K562 (cell line): ENCODE results near the gene RASIP1. TPM values are rescaled to one million over a fixed set of nuclear protein-coding genes. Genes with fewer than 3 reads are reported as not detected.

ENCODE experiments used
- BRD4 ChIP-seq: fragments of 200-600 bp; sonication (generic); IDR thresholded peaks from 2 replicates; pipeline ENCODE4 v1.6.1; 2017; ENCODE audit warnings: inconsistent platforms
- ESRRB ChIP-seq: fragments of 250-450 bp; sonication (Bioruptor Pico); IDR thresholded peaks from 2 replicates; pipeline ENCODE4 v1.5.0; 2020; ENCODE audit warnings: mild to moderate bottlenecking, moderate library complexity, borderline replicate concordance
- ETS2 ChIP-seq: IDR thresholded peaks from 2 replicates; pipeline ENCODE4 v1.6.1; 2016; ENCODE audit warnings: borderline replicate concordance, missing genetic modification characterization, mild to moderate bottlenecking, moderate library complexity, missing compliant biosample characterization; ENCODE audit not compliant: poor library complexity, severe bottlenecking
- JUNB ChIP-seq: fragments of 450-650 bp; formaldehyde crosslinking; conservative IDR thresholded peaks from 2 replicates; pipeline ENCODE4 v1.4.0; 2020; ENCODE audit warnings: mild to moderate bottlenecking
- MEF2D ChIP-seq: conservative IDR thresholded peaks from 2 replicates; pipeline ENCODE4 v1.6.1; 2016; ENCODE audit warnings: low read depth, missing genetic modification characterization, missing compliant biosample characterization
- MTF1 ChIP-seq: fragments of 250-450 bp; sonication (Bioruptor Pico); IDR thresholded peaks from 2 replicates; pipeline ENCODE4 v1.9.0; 2021; ENCODE audit warnings: moderate library complexity, mild to moderate bottlenecking, inconsistent platforms, borderline replicate concordance
- NCOA1 ChIP-seq: fragments of 450-650 bp; IDR thresholded peaks from 2 replicates; pipeline ENCODE4 v1.6.1; 2016; ENCODE audit warnings: low read depth
- NCOA4 ChIP-seq: fragments of 450-650 bp; IDR thresholded peaks from 2 replicates; pipeline ENCODE4 v1.6.1; 2018; ENCODE audit warnings: mild to moderate bottlenecking; ENCODE audit not compliant: partially characterized antibody
- POLR3A ChIP-seq: IDR thresholded peaks from 2 replicates; pipeline ENCODE4 v1.6.1; 2011; ENCODE audit warnings: borderline replicate concordance, mild to moderate bottlenecking, moderate library complexity; ENCODE audit not compliant: insufficient read length, insufficient read depth; ENCODE audit errors: extremely low read depth
- PPARD ChIP-seq: fragments of 250-450 bp; sonication (Bioruptor Pico); IDR thresholded peaks from 2 replicates; pipeline ENCODE4 v1.8.0; 2022; ENCODE audit warnings: inconsistent platforms, mild to moderate bottlenecking, moderate library complexity
- SNRNP70 ChIP-seq: fragments of 200-400 bp; formaldehyde crosslinking; optimal IDR thresholded peaks from 2 replicates; pipeline ENCODE3; 2017; ENCODE audit warnings: low read depth, low read length
- TCF7 ChIP-seq: sonication (generic); IDR thresholded peaks from 2 replicates; pipeline ENCODE4 v1.6.1; 2016; ENCODE audit warnings: antibody characterized with exemption, borderline replicate concordance
- ZNF551 ChIP-seq: fragments of 250-450 bp; sonication (Bioruptor Pico); IDR thresholded peaks from 2 replicates; pipeline ENCODE4 v1.5.0; 2021; ENCODE audit warnings: mild to moderate bottlenecking, moderate library complexity
- polyA plus RNA-seq, 8 experiments: library from polyadenylated mRNA; depleted of rRNA in 4 of 8; stranded (reverse) in 5 of 8; unstranded in 3 of 8; fragments of >200 nt; fragmentation: Nextera tagmentation in 2 of 8; fragmentation: Illumina TruSeq in 1 of 8; extraction: Ambion mirVana in 2 of 8; extraction: Trizol in 1 of 8; gene quantifications; 2 replicates each; pipeline versions ENCODE4 v1.2.1 to v1.2.3, GENCODE V29; 2011 to 2014; ENCODE audit warnings: inconsistent platforms in 1 of 8, missing spikeins in 1 of 8
- total RNA-seq, 7 experiments: library from RNA; depleted of rRNA in 6 of 7; stranded (reverse); fragments of >200 nt in 6 of 7; fragmentation: Illumina TruSeq in 2 of 7; extraction: Trizol in 2 of 7; gene quantifications; 2 replicates each; pipeline versions ENCODE4 v1.2.1 to v1.2.3, GENCODE V29; 2011 to 2021; ENCODE audit warnings: low replicate concordance in 1 of 7
- TF ChIP-seq, protein P1 (sequence below): sonication (generic); formaldehyde crosslinking; IDR thresholded peaks from 2 replicates; pipeline ENCODE4 v1.8.0; 2022; ENCODE audit warnings: mild to moderate bottlenecking, missing genetic modification reagents
- TF ChIP-seq, protein P2 (sequence below): fragments of 450-650 bp; IDR thresholded peaks from 2 replicates; pipeline ENCODE4 v1.6.1; 2016; ENCODE audit warnings: mild to moderate bottlenecking
- TF ChIP-seq, protein P3 (sequence below): fragments of 200-800 bp; sonication (Bioruptor generic); IDR thresholded peaks from 2 replicates; pipeline ENCODE4 v1.6.1; 2017; ENCODE audit warnings: missing genetic modification characterization, missing compliant biosample characterization
- TF ChIP-seq, protein P4 (sequence below): fragments of 250-450 bp; sonication (Bioruptor Pico); IDR thresholded peaks from 2 replicates; pipeline ENCODE4 v1.5.0; 2021
- TF ChIP-seq, protein P5 (sequence below), 2 experiments: IDR thresholded peaks in 1 of 2; conservative IDR thresholded peaks in 1 of 2; 2 replicates each; pipeline ENCODE4 v1.6.1; 2016; ENCODE audit warnings: low read depth in 2 of 2, mild to moderate bottlenecking in 1 of 2, missing compliant biosample characterization in 1 of 2, missing genetic modification characterization in 1 of 2, moderate library complexity in 1 of 2

RASIP1 gene
- total and polyA plus RNA-seq, 9 of the 15 experiments (the other 6 are each of a cell fraction or from before 2014, with no cell fraction given) = 0.20 to 4.7 (median 1.5) TPM

DNA sequence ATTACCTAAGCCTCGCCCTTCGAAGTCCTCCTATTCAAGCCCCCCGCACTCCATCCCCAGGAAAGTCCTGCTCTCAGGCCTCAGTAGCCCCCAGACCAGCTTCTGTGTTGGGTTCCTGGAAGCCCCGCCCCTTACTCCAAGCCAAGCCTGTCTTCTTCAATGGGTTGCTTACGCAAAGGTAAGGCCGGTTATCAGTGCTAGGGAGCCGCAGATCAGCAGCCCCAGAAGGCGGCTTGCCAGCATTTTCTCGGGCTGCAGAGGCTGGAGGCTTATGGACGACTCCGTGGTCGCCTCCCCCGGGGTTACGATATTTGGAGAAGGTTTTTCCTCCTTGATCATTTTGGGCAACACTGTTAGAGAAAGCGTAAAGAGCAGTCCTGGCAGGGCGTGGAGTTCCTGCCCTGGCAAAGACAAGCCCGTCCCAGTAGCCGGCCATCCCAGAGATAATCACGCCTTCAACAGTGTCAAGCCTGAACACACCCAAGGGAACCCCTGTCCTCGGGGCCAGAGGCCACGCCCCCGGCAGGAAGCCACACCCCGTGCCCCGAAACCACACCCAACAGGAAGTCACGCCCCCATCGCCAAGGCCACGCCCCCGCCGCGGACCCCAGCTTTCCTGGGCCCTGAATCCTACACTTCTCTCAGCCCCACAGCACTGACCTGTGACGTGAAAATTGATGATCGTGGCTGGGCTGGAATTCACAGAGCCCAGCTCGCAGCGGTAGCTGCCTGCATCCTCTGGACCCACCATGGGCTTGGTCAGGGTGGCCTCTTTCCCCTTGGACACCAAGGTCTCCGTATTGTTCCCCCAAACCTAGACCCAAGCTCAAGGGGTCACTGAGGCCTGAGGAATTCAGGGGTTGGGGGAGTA, 954 bp upstream of the RASIP1 start (continued):
- TF ChIP-seq POLR3A (no peak), TCF7 (no peak), SNRNP70 (no peak), ESRRB (CRISPR knock-in tag) (no peak), MTF1 (CRISPR knock-in tag) (no peak), JUNB (CRISPR knock-in tag) (no peak), ETS2 (no peak), NCOA1 (no peak), PPARD (CRISPR knock-in tag) (no peak), BRD4 (no peak), NCOA4 (no peak), MEF2D (tag) (no peak), ZNF551 (no peak)
- TF ChIP-seq, protein P1, sequence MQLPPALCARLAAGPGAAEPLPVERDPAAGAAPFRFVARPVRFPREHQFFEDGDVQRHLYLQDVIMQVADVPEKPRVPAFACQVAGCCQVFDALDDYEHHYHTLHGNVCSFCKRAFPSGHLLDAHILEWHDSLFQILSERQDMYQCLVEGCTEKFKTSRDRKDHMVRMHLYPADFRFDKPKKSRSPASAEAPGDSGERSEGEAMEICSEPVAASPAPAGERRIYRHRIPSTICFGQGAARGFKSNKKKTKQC = peak; percentile 65
- TF ChIP-seq, protein P2, sequence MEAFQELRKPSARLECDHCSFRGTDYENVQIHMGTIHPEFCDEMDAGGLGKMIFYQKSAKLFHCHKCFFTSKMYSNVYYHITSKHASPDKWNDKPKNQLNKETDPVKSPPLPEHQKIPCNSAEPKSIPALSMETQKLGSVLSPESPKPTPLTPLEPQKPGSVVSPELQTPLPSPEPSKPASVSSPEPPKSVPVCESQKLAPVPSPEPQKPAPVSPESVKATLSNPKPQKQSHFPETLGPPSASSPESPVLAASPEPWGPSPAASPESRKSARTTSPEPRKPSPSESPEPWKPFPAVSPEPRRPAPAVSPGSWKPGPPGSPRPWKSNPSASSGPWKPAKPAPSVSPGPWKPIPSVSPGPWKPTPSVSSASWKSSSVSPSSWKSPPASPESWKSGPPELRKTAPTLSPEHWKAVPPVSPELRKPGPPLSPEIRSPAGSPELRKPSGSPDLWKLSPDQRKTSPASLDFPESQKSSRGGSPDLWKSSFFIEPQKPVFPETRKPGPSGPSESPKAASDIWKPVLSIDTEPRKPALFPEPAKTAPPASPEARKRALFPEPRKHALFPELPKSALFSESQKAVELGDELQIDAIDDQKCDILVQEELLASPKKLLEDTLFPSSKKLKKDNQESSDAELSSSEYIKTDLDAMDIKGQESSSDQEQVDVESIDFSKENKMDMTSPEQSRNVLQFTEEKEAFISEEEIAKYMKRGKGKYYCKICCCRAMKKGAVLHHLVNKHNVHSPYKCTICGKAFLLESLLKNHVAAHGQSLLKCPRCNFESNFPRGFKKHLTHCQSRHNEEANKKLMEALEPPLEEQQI = no peak
- TF ChIP-seq, protein P3, sequence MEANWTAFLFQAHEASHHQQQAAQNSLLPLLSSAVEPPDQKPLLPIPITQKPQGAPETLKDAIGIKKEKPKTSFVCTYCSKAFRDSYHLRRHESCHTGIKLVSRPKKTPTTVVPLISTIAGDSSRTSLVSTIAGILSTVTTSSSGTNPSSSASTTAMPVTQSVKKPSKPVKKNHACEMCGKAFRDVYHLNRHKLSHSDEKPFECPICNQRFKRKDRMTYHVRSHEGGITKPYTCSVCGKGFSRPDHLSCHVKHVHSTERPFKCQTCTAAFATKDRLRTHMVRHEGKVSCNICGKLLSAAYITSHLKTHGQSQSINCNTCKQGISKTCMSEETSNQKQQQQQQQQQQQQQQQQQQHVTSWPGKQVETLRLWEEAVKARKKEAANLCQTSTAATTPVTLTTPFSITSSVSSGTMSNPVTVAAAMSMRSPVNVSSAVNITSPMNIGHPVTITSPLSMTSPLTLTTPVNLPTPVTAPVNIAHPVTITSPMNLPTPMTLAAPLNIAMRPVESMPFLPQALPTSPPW (CRISPR knock-in tag) = peak; percentile 64
- TF ChIP-seq, protein P4, sequence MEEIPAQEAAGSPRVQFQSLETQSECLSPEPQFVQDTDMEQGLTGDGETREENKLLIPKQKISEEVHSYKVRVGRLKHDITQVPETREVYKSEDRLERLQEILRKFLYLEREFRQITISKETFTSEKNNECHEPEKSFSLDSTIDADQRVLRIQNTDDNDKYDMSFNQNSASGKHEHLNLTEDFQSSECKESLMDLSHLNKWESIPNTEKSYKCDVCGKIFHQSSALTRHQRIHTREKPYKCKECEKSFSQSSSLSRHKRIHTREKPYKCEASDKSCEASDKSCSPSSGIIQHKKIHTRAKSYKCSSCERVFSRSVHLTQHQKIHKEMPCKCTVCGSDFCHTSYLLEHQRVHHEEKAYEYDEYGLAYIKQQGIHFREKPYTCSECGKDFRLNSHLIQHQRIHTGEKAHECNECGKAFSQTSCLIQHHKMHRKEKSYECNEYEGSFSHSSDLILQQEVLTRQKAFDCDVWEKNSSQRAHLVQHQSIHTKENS (CRISPR knock-in tag) = no peak
- TF ChIP-seq, protein P5, sequence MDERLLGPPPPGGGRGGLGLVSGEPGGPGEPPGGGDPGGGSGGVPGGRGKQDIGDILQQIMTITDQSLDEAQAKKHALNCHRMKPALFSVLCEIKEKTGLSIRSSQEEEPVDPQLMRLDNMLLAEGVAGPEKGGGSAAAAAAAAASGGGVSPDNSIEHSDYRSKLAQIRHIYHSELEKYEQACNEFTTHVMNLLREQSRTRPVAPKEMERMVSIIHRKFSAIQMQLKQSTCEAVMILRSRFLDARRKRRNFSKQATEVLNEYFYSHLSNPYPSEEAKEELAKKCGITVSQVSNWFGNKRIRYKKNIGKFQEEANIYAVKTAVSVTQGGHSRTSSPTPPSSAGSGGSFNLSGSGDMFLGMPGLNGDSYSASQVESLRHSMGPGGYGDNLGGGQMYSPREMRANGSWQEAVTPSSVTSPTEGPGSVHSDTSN (CRISPR knock-in tag; IDR thresholded peaks at IDR 0.05; ENCODE audit: low read depth) = no peak
- TF ChIP-seq, protein P5 (tag; conservative IDR thresholded peaks at IDR 0.05; ENCODE audit: low read depth) = no peak
